Left hindlimb (tissue), 1 donor: ENCODE results near the gene ZNF613.
A peak's percentile ranks its signal among the peaks of the same experiment; 100 is the strongest.
"Not testable (repeated sequence)": the region's sequence is repeated elsewhere in the genome, so short reads cannot be mapped to it uniquely, and the experiment has no call there.

Experiments
- DNase-seq: peaks from one replicate; pipeline ENCODE4 v3.0.0-alpha.2; 2018

The ZNF613 gene

DNA sequence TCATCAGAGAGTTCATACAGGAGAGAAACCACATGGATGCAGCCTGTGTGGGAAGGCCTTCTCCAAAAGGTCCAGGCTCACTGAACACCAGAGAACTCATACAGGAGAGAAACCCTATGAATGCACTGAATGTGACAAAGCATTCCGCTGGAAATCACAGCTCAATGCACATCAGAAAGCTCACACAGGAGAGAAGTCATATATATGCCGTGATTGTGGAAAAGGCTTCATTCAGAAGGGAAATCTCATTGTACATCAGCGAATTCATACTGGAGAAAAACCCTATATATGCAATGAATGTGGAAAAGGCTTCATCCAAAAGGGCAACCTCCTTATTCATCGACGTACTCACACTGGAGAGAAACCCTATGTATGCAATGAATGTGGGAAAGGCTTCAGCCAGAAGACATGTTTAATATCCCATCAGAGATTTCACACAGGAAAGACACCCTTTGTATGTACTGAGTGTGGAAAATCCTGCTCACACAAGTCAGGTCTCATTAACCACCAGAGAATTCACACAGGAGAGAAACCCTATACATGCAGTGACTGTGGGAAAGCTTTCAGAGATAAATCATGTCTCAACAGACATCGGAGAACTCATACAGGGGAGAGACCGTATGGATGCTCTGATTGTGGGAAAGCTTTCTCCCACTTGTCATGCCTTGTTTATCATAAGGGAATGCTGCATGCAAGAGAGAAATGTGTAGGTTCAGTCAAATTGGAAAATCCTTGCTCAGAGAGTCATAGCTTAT lies 17.7 kb downstream of the ZNF613 start:
- DNase-seq = no peak

DNA sequence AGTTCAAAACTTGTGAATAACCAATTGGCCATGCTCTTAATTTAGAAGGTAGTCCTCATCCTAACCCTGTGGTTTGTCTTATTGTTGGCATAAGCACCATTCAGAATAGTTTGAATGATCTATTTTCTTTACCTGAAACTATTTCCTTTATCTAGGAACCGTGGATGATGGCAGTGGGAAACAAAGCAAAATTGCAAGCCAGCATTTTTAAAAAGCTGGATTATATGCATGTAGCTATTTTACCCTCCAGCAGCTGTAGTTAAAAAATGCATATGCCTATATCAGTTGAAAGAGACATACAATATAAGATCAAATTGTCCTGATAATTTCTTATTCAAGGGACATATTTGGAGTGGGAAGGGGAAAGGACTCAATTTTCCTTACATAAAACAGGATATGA lies 19.3 kb downstream of the ZNF613 start:
- no peak for DNase-seq

DNA sequence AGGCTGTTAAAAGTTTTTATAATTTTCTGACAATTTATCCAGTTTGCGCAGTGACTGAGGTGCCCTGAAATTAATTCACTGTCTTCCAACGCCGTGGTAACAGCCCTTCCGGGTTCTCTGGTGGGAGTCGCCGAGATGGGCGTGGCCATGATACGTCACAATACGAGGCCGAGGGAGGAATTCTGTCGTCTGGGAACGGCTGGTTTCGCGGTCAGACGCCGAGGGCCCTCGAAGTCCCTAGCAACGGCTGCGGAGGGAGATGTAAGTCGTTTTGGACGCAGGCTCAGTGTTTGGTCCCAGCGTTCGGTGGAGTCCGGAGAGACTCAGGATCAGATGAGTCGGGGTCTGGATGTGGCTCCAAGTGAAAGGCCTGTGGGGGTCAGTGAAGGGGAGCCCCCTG lies 21.7 kb downstream of the ZNF613 start:
- DNase-seq = peak; percentile 52

DNA sequence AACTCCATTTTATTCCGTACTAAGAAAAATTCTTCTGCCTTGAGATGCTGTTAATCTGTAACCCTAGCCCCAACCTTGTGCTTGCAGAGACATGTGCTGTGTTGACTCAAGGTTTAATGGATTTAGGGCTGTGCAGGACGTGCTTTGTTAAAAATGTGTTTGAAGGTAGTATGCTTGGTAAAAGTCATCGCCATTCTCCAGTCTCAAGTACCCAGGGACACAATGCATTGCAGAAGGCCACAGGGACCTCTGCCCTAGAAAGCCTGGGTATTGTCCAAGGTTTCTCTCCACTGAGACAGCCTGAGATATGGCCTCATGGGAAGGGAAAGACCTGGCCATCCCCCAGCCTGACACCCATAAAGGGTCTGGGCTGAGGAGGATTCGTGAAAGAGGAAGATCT lies 30.6 kb downstream of the ZNF613 start:
- not testable (repeated sequence) for DNase-seq

DNA sequence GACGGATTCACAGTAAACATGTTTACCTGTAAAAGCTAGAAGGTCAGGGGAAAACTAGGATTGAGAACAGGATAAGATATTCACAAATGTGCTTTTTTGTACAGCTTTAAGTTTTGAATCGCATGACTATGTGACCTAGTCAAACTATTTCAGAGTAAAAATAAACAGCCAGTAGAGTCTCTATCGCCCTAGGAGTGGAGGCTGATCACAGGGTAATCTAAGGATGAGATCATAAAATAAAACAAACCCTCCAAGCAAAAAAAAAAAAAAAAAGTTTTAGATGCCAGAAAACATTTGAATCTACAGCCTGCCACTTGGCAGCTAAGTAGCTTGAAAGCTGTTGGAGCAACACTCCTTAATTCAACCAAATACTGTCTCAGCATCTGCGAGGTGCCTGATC lies 32.5 kb downstream of the ZNF613 start:
- no peak for DNase-seq

- not testable (repeated sequence) for DNase-seq
Measured at GRCh38 chr19:51960621-51961233, 33.5 kb downstream of the ZNF613 start.

- DNase-seq = no peak
Measured at GRCh38 chr19:51965583-51965982, 38.3 kb downstream of the ZNF613 start.

GRCh38 chr19:51970718-51971117 lies 43.4 kb downstream of the ZNF613 start:
- no peak for DNase-seq

DNA sequence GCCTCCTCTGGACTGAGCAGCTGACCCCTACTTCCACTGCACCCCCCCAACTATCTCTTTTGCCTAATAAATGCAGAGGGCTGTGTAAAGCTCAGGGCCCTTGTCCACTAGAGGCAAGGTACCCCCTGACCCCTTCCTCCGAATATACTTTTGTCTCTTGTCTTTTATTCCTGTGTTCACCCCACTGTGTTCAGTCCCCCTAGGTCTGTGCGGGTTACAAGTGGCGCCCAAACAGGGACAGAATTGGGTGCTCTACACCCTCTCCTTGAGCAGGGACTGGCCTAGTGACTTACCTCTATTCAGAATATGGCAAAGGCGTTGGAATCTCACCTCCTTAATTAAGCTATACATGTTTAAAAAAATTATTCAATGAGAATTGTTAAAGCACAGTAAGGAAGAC lies 44.4 kb downstream of the ZNF613 start:
- DNase-seq = no peak

GRCh38 chr19:51975787-51976186 lies 48.5 kb downstream of the ZNF613 start:
- DNase-seq = not testable (repeated sequence)

DNA sequence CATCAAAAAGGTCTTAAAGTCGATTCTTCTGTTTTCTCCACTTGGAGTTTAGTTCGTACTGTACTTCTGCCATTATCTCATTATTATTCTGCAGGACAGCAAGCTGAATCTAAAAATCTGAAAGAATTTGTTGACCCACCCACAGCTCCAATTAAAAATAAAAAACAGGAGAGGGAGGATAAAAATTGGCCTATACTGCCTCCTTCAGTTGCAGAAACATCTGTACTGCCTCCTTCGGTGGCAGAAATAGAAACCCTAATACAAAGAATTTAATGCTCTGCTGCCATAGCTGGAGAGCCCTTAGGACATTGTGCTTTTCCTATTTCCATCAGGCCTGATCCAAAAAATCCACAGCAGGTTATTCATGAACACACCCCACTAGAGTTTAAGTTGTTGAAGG lies 49.6 kb downstream of the ZNF613 start:
- no peak for DNase-seq

DNA sequence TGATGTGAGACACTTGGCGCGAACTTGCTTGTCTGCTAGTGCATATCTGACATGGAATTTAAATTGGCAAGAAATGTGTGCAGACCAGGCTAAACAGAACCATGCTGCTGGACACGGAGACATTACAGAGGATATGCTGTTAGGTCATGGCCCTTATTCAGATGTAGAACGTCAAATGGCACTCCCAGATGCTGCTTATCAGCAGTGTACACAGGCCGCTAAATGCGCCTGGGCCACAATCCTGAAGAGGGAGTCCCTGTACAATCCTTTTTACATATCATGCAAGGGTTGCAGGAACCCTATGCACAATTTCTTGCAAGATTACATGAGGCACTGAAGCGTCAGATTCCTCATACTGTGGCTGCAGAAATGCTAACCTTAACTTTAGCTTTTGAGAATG lies 50.1 kb downstream of the ZNF613 start:
- no peak for DNase-seq

- no peak for DNase-seq
Measured at GRCh38 chr19:51978882-51979281, 51.6 kb downstream of the ZNF613 start.

- no peak for DNase-seq
Measured at GRCh38 chr19:51980116-51980736, 53.0 kb downstream of the ZNF613 start.

DNA sequence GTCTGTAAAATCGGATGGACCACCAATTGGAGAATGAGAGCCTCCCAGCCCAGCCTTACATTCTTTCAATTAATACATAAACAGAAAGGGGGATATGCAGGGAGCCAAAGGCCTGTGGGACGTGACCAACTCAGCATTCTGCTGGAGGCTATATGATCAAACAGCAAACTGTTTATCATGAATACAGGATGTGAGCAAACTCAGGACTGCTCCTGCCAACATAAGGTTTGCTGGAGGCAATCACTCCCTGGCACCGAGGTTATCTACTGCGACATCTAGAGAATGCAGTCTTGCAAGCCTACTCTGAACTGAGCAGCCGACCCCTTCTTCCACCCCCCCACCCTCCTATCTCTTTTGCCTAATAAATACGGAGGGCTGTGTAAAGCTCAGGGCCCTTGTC lies 53.7 kb downstream of the ZNF613 start:
- not testable (repeated sequence) for DNase-seq

GRCh38 chr19:51983361-51983760 lies 56.1 kb downstream of the ZNF613 start:
- DNase-seq = no peak

GRCh38 chr19:51986309-51987291 lies 59.3 kb downstream of the ZNF613 start, which contains the start of gene ZNF350:
Gene ZNF350 (minus strand): TSS chr19:51986840. CDS start chr19:51974360, 12,480 bp downstream.
- DNase-seq = peak; percentile 94

- DNase-seq = no peak
Measured at GRCh38 chr19:51993422-51993821, 66.2 kb downstream of the ZNF613 start.

DNA sequence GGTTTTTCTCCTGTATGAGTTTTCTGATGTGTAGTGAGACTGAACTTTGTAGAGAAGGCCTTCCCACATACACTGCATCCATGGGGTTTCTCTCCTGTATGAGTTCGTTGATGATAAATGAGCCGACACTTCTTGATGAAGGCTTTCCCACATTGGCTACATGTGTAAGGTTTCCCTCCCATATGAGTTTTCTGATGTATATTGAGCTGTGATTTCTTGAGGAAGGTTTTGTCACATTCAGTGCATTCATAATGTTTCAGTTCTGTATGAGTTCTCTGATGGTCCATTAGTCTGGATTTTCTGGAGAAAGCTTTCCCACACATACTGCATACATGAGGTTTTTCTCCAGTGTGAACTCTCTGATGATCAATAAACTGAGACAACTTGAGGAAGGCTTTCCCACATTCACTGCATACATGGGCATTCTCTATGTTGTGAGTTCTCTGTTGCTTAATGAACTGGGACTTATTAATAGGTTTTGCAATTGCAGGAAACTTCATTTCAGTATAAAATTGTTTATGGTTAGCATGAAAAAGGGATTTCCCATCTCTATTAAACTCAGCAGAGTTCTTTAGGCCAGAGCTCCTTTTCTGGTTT lies 66.9 kb downstream of the ZNF613 start:
- no peak for DNase-seq
